Neural cell (in vitro differentiated cells): ENCODE measurements around the gene ZDHHC18. TPM values are rescaled to one million over a fixed set of nuclear protein-coding genes. Genes with fewer than 3 reads are reported as not detected.

Experiments
- H2AFZ ChIP-seq: fragments of 200-600, 300-800 bp; sonication (generic), shearing (Covaris generic); 2 replicates; pipeline ENCODE4 v1.6.0; 2014; ENCODE audit warnings: low read depth, mild to moderate bottlenecking, antibody characterized with exemption, low read length, moderate library complexity
- H3F3A ChIP-seq: fragments of 200-600 bp; shearing (Covaris generic); 2 replicates; pipeline ENCODE4 v1.6.1; 2016; ENCODE audit warnings: mild to moderate bottlenecking, moderate library complexity, mixed read lengths, antibody characterized with exemption, low read length; ENCODE audit not compliant: insufficient read depth, poor library complexity, severe bottlenecking
- H3K27ac ChIP-seq: fragments of 200-600, 300-800 bp; sonication (generic), shearing (Covaris generic); 2 replicates; pipeline ENCODE4 v1.5.1; 2014; ENCODE audit warnings: mild to moderate bottlenecking, low read length, moderate library complexity
- H3K27me3 ChIP-seq: fragments of 300-800, 200-600 bp; sonication (generic), shearing (Covaris generic); 2 replicates; pipeline ENCODE4 v1.6.0; 2014; ENCODE audit warnings: mild to moderate bottlenecking, low read depth, low read length, moderate library complexity; ENCODE audit not compliant: insufficient read depth
- H3K36me3 ChIP-seq: fragments of 300-800, 200-600 bp; sonication (generic), shearing (Covaris generic); 2 replicates; pipeline ENCODE4 v1.5.1; 2014; ENCODE audit warnings: mild to moderate bottlenecking, antibody characterized with exemption, low read length, moderate library complexity; ENCODE audit not compliant: insufficient read depth
- H3K4me2 ChIP-seq: fragments of 300-800, 200-600 bp; sonication (generic), shearing (Covaris generic); 2 replicates; pipeline ENCODE4 v1.6.0; 2014; ENCODE audit warnings: mild to moderate bottlenecking, low read length
- H3K4me3 ChIP-seq: fragments of 300-800, 200-600 bp; sonication (generic), shearing (Covaris generic); 2 replicates; pipeline ENCODE4 v1.5.1; 2014; ENCODE audit warnings: mild to moderate bottlenecking, low read length, moderate library complexity
- H3K79me2 ChIP-seq: fragments of 200-600 bp; shearing (Covaris generic); replicated peaks from 2 replicates; pipeline ENCODE4 v1.6.0; 2014; ENCODE audit warnings: mild to moderate bottlenecking, low read length, moderate library complexity; ENCODE audit not compliant: insufficient read depth
- H3K9ac ChIP-seq: fragments of 300-800, 200-600 bp; sonication (generic), shearing (Covaris generic); 2 replicates; pipeline ENCODE4 v1.6.1; 2016; ENCODE audit warnings: mild to moderate bottlenecking, low read length, mixed read lengths
- H3K9me2 ChIP-seq: fragments of 200-600 bp; shearing (Covaris generic); 2 replicates; pipeline ENCODE4 v1.6.1; 2016; ENCODE audit warnings: mild to moderate bottlenecking, low read length, mixed read lengths; ENCODE audit not compliant: insufficient read depth
- H3K9me3 ChIP-seq: fragments of 200-600, 300-800 bp; sonication (generic), shearing (Covaris generic); 2 replicates; pipeline ENCODE4 v1.6.1; 2016; ENCODE audit warnings: mild to moderate bottlenecking, mixed run types, low read length, moderate library complexity, mixed read lengths
- H4K20me1 ChIP-seq: fragments of 200-600 bp; shearing (Covaris generic); 2 replicates; pipeline ENCODE4 v1.6.1; 2016; ENCODE audit warnings: mild to moderate bottlenecking, mixed run types; ENCODE audit not compliant: insufficient read depth
- EP300 ChIP-seq: fragments of 450-650 bp; conservative IDR thresholded peaks from 2 replicates; pipeline ENCODE4 v1.6.1; 2014; ENCODE audit warnings: antibody characterized with exemption, mild to moderate bottlenecking, moderate library complexity; ENCODE audit not compliant: poor library complexity, severe bottlenecking
- EZH2 ChIP-seq: fragments of 200-600, 300-800 bp; shearing (Covaris generic), sonication (generic); IDR thresholded peaks from 2 replicates; pipeline ENCODE4 v1.6.1; 2014; ENCODE audit warnings: antibody characterized with exemption, low read length, borderline replicate concordance, mild to moderate bottlenecking; ENCODE audit not compliant: insufficient read depth, poor library complexity, severe bottlenecking
- MXI1 ChIP-seq: fragments of 450-650 bp; conservative IDR thresholded peaks from 2 replicates; pipeline ENCODE4 v1.6.1; 2014; ENCODE audit warnings: antibody characterized with exemption, mild to moderate bottlenecking; ENCODE audit not compliant: poor library complexity, severe bottlenecking
- POLR2AphosphoS5 ChIP-seq: IDR thresholded peaks from 2 replicates; pipeline ENCODE4 v1.6.1; 2012
- RAD21 ChIP-seq: fragments of 450-650 bp; conservative IDR thresholded peaks from 2 replicates; pipeline ENCODE4 v1.6.1; 2014; ENCODE audit warnings: antibody characterized with exemption, mild to moderate bottlenecking, moderate library complexity
- SMC3 ChIP-seq: fragments of 450-650 bp; conservative IDR thresholded peaks from 2 replicates; pipeline ENCODE4 v1.6.1; 2014; ENCODE audit warnings: antibody characterized with exemption, mild to moderate bottlenecking, moderate library complexity; ENCODE audit not compliant: poor library complexity
- TAF1 ChIP-seq: IDR thresholded peaks from 2 replicates; pipeline ENCODE4 v1.6.1; 2012; ENCODE audit warnings: low read depth
- polyA plus RNA-seq: library from polyadenylated mRNA; depleted of rRNA; stranded (reverse); fragments of >200 nt; gene quantifications from 2 replicates; pipeline ENCODE4 v1.2.3, GENCODE V29; 2014
- TF ChIP-seq, protein P1 (sequence below): IDR thresholded peaks from 2 replicates; pipeline ENCODE4 v1.6.1; 2012; ENCODE audit warnings: borderline replicate concordance
- TF ChIP-seq, protein P2 (sequence below): fragments of 450-650 bp; IDR thresholded peaks from 2 replicates; pipeline ENCODE4 v1.5.1; 2014; ENCODE audit warnings: antibody characterized with exemption, mild to moderate bottlenecking, moderate library complexity; ENCODE audit not compliant: poor library complexity, severe bottlenecking

The ZDHHC18 gene
- polyA plus RNA-seq, 1 donor from 2014 or later, result 23.7 TPM

DNA sequence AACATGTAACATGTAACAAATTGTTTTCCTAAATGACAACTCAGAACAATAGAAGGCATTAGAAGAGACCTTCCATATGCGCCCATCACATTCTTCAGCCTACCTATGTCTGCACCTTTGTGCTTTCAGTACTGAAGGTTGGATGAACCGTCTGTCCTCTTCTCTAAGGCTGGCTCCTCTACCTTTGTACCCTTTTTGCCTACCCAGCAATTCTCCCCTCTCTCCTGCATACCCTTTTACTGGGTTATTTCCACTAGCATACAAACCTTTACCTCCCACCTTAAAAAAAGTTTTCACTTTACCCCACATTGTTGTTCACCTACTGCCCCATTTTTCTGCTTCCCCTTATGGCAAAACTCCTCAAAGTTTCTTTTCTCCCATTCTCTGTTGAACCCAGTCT lies 33.6 kb upstream of the ZDHHC18 start:
- Histone ChIP-seq H3K27ac (no peak overlapping the region), H3K36me3 (no peaks in the 10 kb centered on the region), H3K27me3 (no peaks in the 10 kb centered on the region), H4K20me1 (no peaks in the 10 kb centered on the region), H3K4me2 (no peak overlapping the region), H3K4me3 (no peak overlapping the region), H3K9ac (no peak overlapping the region), H3K79me2 (no peaks in the 10 kb centered on the region), H3F3A (no peaks in the 10 kb centered on the region), H3K9me2 (no peaks in the 10 kb centered on the region), H3K9me3 (no peaks in the 10 kb centered on the region), H2AFZ (no peak overlapping the region)
- TF ChIP-seq EP300 (no peak), EZH2 (no peak), MXI1 (no peak), RAD21 (no peak), TAF1 (no peak), POLR2AphosphoS5 (no peak), SMC3 (no peak)
- TF ChIP-seq, protein P1, sequence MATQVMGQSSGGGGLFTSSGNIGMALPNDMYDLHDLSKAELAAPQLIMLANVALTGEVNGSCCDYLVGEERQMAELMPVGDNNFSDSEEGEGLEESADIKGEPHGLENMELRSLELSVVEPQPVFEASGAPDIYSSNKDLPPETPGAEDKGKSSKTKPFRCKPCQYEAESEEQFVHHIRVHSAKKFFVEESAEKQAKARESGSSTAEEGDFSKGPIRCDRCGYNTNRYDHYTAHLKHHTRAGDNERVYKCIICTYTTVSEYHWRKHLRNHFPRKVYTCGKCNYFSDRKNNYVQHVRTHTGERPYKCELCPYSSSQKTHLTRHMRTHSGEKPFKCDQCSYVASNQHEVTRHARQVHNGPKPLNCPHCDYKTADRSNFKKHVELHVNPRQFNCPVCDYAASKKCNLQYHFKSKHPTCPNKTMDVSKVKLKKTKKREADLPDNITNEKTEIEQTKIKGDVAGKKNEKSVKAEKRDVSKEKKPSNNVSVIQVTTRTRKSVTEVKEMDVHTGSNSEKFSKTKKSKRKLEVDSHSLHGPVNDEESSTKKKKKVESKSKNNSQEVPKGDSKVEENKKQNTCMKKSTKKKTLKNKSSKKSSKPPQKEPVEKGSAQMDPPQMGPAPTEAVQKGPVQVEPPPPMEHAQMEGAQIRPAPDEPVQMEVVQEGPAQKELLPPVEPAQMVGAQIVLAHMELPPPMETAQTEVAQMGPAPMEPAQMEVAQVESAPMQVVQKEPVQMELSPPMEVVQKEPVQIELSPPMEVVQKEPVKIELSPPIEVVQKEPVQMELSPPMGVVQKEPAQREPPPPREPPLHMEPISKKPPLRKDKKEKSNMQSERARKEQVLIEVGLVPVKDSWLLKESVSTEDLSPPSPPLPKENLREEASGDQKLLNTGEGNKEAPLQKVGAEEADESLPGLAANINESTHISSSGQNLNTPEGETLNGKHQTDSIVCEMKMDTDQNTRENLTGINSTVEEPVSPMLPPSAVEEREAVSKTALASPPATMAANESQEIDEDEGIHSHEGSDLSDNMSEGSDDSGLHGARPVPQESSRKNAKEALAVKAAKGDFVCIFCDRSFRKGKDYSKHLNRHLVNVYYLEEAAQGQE, result no peak
- TF ChIP-seq, protein P2, sequence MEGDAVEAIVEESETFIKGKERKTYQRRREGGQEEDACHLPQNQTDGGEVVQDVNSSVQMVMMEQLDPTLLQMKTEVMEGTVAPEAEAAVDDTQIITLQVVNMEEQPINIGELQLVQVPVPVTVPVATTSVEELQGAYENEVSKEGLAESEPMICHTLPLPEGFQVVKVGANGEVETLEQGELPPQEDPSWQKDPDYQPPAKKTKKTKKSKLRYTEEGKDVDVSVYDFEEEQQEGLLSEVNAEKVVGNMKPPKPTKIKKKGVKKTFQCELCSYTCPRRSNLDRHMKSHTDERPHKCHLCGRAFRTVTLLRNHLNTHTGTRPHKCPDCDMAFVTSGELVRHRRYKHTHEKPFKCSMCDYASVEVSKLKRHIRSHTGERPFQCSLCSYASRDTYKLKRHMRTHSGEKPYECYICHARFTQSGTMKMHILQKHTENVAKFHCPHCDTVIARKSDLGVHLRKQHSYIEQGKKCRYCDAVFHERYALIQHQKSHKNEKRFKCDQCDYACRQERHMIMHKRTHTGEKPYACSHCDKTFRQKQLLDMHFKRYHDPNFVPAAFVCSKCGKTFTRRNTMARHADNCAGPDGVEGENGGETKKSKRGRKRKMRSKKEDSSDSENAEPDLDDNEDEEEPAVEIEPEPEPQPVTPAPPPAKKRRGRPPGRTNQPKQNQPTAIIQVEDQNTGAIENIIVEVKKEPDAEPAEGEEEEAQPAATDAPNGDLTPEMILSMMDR, result no peak

DNA sequence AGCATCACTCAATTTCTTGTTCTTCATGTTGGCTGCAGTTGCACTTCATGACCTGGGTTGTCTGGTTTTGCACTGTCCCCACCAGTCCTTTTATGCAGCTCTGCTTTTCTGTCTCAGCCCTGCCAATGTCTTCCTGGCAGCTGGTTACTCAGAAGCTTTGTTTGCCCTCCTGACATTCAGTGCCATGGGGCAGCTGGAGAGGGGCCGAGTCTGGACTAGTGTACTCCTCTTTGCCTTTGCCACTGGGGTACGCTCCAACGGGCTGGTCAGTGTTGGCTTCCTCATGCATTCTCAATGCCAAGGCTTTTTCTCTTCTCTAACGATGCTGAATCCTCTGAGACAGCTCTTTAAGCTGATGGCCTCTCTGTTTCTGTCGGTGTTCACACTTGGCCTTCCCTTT lies 32.1 kb upstream of the ZDHHC18 start:
- H3K27ac ChIP-seq, result no peak overlapping the region
- TF ChIP-seq TAF1, result no peak
- TF ChIP-seq MXI1, result no peak
- TF ChIP-seq EZH2, result no peak
- TF ChIP-seq, protein P2, result no peak
- no peak for TF ChIP-seq POLR2AphosphoS5
- no peak for TF ChIP-seq SMC3
- TF ChIP-seq, protein P1, result no peak
- no peak for TF ChIP-seq EP300
- TF ChIP-seq RAD21, result no peak

More for the DNA sequence above, 32.1 kb upstream of the ZDHHC18 start:
- Histone ChIP-seq H3F3A (no peaks in the 10 kb centered on the region), H3K4me3 (no peak overlapping the region), H3K27me3 (no peaks in the 10 kb centered on the region), H3K36me3 (no peaks in the 10 kb centered on the region), H2AFZ (no peak overlapping the region), H3K9me3 (no peaks in the 10 kb centered on the region), H3K9ac (no peak overlapping the region), H3K79me2 (no peaks in the 10 kb centered on the region), H3K4me2 (no peak overlapping the region), H3K9me2 (no peaks in the 10 kb centered on the region), H4K20me1 (no peaks in the 10 kb centered on the region)
